Epithelial cell of proximal tubule (primary cell): ENCODE results near the gene PRICKLE4. TPM values are rescaled to one million over a fixed set of nuclear protein-coding genes. Genes with fewer than 3 reads are reported as not detected.

Experiments used
- DNase-seq: peaks from one replicate; pipeline ENCODE4 v3.0.0-alpha.2; 2011; ENCODE audit warnings: low read depth
- H3K4me3 ChIP-seq: 2 replicates; pipeline ENCODE4 v1.5.1; 2011; ENCODE audit warnings: low read depth, mild to moderate bottlenecking, low read length
- total RNA-seq: library from RNA; depleted of rRNA; stranded (reverse); fragments of >200 nt; gene quantifications from 2 replicates; pipeline ENCODE4 v1.2.3, GENCODE V29; 2015
- TF ChIP-seq, protein P1 (sequence below): conservative IDR thresholded peaks from 2 replicates; pipeline ENCODE4 v1.5.1; 2012; ENCODE audit warnings: low read depth, mild to moderate bottlenecking, low read length

PRICKLE4 gene
- total RNA-seq, 1 donor from 2014 or later = 2.2 TPM

DNA sequence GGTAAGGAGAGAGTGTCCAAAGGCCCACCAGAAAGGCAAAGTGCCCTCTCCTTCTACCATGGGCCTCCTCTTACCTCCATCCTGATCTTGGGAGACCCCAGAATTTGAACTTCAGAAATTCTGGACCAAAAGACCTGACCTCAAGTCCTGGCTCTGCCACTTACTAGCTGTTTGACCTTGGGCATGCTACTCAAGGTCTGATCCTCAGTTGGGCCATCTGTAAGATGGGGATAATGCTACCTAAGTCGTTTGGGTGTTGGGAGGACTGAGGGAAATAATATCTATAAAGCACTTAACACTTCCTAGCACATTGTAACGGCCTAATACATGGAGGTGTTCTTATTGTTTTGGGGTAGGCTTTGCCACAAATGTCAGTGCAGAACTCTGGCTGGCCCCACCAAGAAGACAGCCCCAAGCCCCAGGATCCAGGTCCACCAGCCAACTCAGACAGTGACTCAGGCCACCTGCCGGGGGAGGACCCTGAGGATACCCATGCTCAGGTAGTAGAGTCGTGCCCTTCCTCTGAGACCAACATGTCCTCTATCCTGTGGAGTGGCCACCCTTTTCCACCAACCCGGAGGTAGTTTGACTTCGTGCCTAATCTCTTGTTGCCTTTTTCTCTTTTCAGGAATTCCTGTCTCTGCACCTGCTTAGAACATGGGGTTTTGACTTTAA is 2.7 kb downstream of the PRICKLE4 start:
- TF ChIP-seq, protein P1, sequence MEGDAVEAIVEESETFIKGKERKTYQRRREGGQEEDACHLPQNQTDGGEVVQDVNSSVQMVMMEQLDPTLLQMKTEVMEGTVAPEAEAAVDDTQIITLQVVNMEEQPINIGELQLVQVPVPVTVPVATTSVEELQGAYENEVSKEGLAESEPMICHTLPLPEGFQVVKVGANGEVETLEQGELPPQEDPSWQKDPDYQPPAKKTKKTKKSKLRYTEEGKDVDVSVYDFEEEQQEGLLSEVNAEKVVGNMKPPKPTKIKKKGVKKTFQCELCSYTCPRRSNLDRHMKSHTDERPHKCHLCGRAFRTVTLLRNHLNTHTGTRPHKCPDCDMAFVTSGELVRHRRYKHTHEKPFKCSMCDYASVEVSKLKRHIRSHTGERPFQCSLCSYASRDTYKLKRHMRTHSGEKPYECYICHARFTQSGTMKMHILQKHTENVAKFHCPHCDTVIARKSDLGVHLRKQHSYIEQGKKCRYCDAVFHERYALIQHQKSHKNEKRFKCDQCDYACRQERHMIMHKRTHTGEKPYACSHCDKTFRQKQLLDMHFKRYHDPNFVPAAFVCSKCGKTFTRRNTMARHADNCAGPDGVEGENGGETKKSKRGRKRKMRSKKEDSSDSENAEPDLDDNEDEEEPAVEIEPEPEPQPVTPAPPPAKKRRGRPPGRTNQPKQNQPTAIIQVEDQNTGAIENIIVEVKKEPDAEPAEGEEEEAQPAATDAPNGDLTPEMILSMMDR = no peak
- H3K4me3 ChIP-seq = no peak overlapping the region
- DNase-seq = no peak

DNA sequence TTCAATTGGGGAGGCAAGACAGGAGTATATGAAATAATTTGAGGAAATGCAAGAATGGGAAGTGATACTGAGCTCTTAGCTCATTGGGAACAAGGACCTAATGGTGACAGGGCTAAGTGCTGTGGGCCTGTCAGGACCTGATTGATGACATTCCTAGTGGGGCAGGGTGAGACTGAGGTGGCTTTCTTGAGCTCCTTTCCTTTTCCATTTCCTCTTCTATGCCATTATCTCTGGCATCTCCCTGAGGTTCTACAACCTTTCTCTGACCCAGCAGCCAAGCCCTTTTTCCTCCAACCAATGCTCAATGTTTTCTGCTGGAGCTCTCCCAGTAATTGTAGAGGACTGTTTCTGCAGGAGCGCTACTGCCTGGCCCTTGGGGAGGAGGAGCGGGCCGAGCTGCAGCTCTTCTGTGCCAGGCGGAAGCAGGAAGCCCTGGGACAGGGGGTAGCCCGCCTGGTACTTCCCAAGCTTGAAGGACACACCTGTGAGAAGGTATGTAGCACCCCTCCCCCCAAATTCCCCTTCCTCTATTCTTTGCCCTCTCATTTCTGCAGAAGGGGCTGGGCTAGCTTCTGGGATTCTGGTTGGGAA is 4.1 kb downstream of the PRICKLE4 start:
- no peak for DNase-seq
- TF ChIP-seq, protein P1 = no peak
- H3K4me3 ChIP-seq = no peak overlapping the region

DNA sequence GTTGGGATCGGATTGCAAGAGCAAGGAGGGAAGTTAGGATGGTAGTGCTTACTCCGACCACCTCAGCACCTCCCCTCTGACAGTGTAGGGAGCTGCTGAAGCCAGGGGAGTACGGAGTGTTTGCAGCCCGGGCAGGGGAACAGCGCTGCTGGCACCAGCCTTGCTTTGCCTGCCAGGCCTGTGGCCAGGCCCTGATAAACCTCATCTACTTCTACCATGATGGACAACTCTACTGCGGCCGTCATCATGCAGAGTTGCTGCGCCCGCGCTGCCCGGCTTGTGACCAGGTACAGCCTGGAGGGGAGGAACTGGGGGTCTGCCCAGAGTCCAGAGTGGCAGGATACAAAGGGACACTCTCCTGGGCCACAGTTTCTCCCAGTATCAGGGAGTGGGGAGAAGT is 4.7 kb downstream of the PRICKLE4 start:
- TF ChIP-seq, protein P1 = no peak
- no peak overlapping the region for H3K4me3 ChIP-seq
- DNase-seq = no peak

DNA sequence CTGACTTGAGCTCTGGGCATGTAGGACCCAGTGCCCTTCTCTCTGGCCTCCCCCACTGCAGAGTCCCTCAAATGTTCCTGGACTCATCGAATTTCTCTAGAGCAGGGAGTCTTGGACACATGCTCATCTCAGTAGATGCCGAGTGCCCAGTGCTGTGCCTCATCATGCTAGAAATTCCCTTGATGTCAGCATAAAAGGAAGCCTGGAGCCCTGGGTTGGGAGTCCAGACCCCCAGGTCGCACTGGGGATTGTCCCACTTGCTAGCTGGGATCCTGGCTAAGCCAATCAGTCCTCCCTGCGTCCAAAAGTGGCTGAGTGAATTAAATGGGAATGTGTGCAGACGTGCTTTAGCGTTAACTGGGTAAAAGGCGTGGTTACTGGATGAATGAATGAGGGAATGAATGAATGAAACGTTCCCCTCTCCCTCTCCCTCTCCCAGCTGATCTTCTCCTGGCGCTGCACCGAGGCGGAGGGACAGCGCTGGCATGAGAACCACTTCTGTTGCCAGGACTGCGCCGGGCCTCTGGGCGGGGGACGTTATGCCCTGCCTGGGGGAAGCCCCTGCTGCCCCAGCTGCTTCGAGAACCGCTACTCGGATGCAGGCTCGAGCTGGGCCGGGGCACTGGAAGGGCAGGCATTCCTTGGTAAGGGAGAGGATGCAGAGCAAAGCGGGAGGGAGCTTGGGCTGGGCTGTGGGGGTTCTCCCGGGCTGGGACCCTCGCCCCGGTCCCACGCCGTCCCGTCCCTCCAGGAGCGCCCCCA is 5.3 kb downstream of the PRICKLE4 start:
- TF ChIP-seq, protein P1 = no peak
- no peak for DNase-seq
- H3K4me3 ChIP-seq = peak overlapping the region; percentile 76

DNA sequence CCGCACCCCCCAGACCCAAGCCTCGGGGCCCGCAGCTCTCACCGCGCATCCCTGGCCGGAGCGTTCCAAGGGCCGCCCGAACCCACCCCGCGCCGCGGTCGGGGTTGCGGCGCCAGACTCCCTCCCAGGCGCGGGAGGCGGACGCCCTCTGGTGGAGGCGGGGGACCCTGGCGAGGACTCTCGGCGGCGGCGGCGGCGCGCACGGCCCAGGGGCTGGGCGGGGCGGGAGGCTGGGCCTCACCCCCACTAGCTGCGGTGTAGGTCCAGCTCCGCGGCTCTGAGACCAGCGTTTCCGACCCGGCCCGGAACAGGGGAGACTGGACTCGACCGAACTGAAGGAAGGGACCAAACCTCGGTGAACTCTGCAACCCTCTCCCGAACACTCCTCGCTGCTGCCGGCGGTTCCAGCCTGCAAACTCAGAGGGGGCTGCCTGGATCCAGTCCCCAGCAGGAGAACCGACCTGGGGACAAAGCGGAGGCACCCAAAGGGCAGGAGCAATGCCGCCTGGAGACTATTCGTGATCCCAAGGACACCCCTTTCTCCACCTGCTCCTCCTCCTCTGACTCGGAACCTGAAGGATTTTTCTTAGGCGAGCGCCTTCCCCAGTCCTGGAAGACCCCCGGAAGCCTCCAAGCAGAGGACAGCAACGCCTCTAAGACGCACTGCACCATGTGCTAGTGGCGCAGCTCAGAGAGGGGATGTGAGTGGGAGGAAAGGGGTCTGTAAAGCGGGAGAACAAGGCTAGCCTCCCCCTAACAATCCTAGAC is 6.1 kb downstream of the PRICKLE4 start:
- no peak for DNase-seq

DNA sequence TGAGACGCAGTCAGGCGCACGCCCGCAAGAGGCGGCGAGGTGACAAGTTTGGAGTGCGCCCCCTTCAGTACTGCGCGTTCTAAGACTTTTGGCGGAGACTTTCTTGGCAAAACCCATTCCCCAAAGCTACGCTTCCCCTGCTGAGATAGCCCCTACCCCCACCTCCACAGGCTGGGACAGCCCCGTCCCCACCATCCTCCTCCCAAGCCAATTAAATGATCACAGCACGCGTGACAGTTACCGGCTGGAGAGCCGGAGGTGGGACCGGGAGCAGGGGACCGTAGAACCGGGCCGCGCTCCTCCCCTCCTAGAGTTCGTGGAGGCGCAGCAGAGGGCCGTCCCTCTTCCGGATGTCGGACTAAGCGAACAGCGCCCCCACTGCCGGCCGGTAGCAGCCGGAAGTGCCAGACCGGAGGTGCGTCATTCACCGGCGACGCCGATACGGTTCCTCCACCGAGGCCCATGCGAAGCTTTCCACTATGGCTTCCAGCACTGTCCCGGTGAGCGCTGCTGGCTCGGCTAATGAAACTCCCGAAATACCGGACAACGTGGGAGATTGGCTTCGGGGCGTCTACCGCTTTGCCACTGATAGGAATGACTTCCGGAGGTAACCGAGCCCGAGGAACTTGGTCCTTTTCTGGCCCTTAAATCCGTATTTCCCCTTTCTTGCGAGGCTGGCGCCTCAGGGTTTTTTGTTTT is 6.8 kb downstream of the PRICKLE4 start, which contains the start of gene TOMM6:
TOMM6 (plus strand) TSS at position 476 of the 699 bp plus-strand sequence; CDS start at position 480, 4 bp downstream.
- H3K4me3 ChIP-seq = peak within 1 kb of the TSS; percentile 76
- peak; percentile 71 for DNase-seq
- TF ChIP-seq, protein P1 = peak; percentile 63

More for the DNA sequence above, 6.1 kb downstream of the PRICKLE4 start:
- TF ChIP-seq, protein P1 = peak; percentile 64
- peak overlapping the region; percentile 76 for H3K4me3 ChIP-seq
